HEK293 (cell line): Measurements from ENCODE around the gene PNLIP.
A peak's percentile ranks its signal among the peaks of the same experiment; 100 is the strongest.

Experiments used
- CTCF ChIA-PET: fragments of 350-600 bp; formaldehyde crosslinking; extraction: SDS; loops from one replicate; lab custom pipeline; 2021; ENCODE audit warnings: antibody characterized with exemption; lab: Yijun Ruan, JAX
- POLR2A ChIA-PET: fragments of 300-600 bp; formaldehyde crosslinking; extraction: SDS; loops from one replicate; lab custom pipeline; 2020; ENCODE audit warnings: antibody characterized with exemption, inconsistent platforms; lab: Yijun Ruan, JAX
- H3K27ac ChIP-seq: fragments of 200-500 bp; sonication (Bioruptor generic); 2 replicates; pipeline ENCODE4 v1.5.1; 2014; ENCODE audit warnings: low read depth, low read length, control low read depth, inconsistent platforms; ENCODE audit errors: extremely low read depth
- H3K36me3 ChIP-seq, 2 experiments: fragments of 200-500 bp in 1 of 2; sonication (Bioruptor generic) in 1 of 2; 1 replicate in 1 of 2; 2 replicates in 1 of 2; pipeline ENCODE4 v1.5.1; 2014 to 2017; ENCODE audit warnings: inconsistent platforms in 2 of 2, low read length in 2 of 2; ENCODE audit not compliant: control insufficient read depth in 2 of 2, insufficient read depth in 1 of 2
- H3K4me1 ChIP-seq: fragments of 200-500 bp; sonication (Bioruptor generic); 2 replicates; pipeline ENCODE4 v1.5.1; 2014; ENCODE audit warnings: mild to moderate bottlenecking, low read length, inconsistent platforms; ENCODE audit not compliant: control insufficient read depth, insufficient read depth
- H3K4me3 ChIP-seq: 2 replicates; pipeline ENCODE4 v1.5.1; 2011; ENCODE audit warnings: low read depth, mild to moderate bottlenecking, control low read depth, low read length, moderate library complexity
- H3K9me3 ChIP-seq: fragments of 200-500 bp; sonication (Bioruptor generic); 2 replicates; pipeline ENCODE4 v1.5.1; 2014; ENCODE audit warnings: low read depth, low read length, inconsistent platforms; ENCODE audit not compliant: control insufficient read depth, insufficient read depth
- SALL2 ChIP-seq: fragments of 450-650 bp; formaldehyde crosslinking; IDR thresholded peaks from 2 replicates; pipeline ENCODE4 v1.5.0; 2017; ENCODE audit warnings: missing biosample characterization, mild to moderate bottlenecking, missing genetic modification characterization, borderline replicate concordance
- SETDB1 ChIP-seq: IDR thresholded peaks from one replicate; pipeline ENCODE4 v1.6.1; 2017; ENCODE audit warnings: mild to moderate bottlenecking, low read length, moderate library complexity, mixed read lengths; ENCODE audit not compliant: insufficient read length
- YY2 ChIP-seq: fragments of 450-650 bp; formaldehyde crosslinking; IDR thresholded peaks from 2 replicates; pipeline ENCODE4 v1.5.1; 2016; ENCODE audit warnings: missing biosample characterization, missing genetic modification characterization
- ZNF2 ChIP-seq: fragments of 450-650 bp; formaldehyde crosslinking; IDR thresholded peaks from 2 replicates; pipeline ENCODE4 v1.5.1; 2016; ENCODE audit warnings: missing biosample characterization, missing genetic modification characterization
- ZNF266 ChIP-seq: fragments of 450-650 bp; formaldehyde crosslinking; IDR thresholded peaks from 2 replicates; pipeline ENCODE4 v1.5.1; 2016; ENCODE audit warnings: missing biosample characterization, missing genetic modification characterization, low read depth
- ZNF391 ChIP-seq: fragments of 450-650 bp; formaldehyde crosslinking; IDR thresholded peaks from 2 replicates; pipeline ENCODE4 v1.5.1; 2016; ENCODE audit warnings: low read depth, missing biosample characterization, missing genetic modification characterization, borderline replicate concordance
- ZNF416 ChIP-seq: fragments of 450-650 bp; formaldehyde crosslinking; IDR thresholded peaks from 2 replicates; pipeline ENCODE4 v1.5.1; 2016; ENCODE audit warnings: missing biosample characterization, missing genetic modification characterization
- ZNF473 ChIP-seq: fragments of 450-650 bp; formaldehyde crosslinking; IDR thresholded peaks from 2 replicates; pipeline ENCODE4 v1.5.1; 2017; ENCODE audit warnings: missing biosample characterization, missing genetic modification characterization
- ZNF624 ChIP-seq: fragments of 450-650 bp; formaldehyde crosslinking; IDR thresholded peaks from 2 replicates; pipeline ENCODE4 v1.5.1; 2017; ENCODE audit warnings: missing biosample characterization, missing genetic modification characterization
- ZNF658 ChIP-seq: fragments of 450-650 bp; formaldehyde crosslinking; IDR thresholded peaks from 2 replicates; pipeline ENCODE4; 2016; ENCODE audit warnings: missing biosample characterization, missing genetic modification characterization
- TF ChIP-seq, protein P1 (sequence below): fragments of 450-650 bp; formaldehyde crosslinking; IDR thresholded peaks from 2 replicates; pipeline ENCODE4 v1.5.1; 2016; ENCODE audit warnings: missing biosample characterization, missing genetic modification characterization, low read depth
- TF ChIP-seq, protein P2 (sequence below): fragments of 450-650 bp; formaldehyde crosslinking; IDR thresholded peaks from 2 replicates; pipeline ENCODE4 v1.5.1; 2016; ENCODE audit warnings: missing biosample characterization, missing genetic modification characterization
- TF ChIP-seq, protein P3 (sequence below): fragments of 450-650 bp; formaldehyde crosslinking; IDR thresholded peaks from 2 replicates; pipeline ENCODE4 v1.5.1; 2017; ENCODE audit warnings: missing biosample characterization, missing genetic modification characterization

The PNLIP gene

DNA sequence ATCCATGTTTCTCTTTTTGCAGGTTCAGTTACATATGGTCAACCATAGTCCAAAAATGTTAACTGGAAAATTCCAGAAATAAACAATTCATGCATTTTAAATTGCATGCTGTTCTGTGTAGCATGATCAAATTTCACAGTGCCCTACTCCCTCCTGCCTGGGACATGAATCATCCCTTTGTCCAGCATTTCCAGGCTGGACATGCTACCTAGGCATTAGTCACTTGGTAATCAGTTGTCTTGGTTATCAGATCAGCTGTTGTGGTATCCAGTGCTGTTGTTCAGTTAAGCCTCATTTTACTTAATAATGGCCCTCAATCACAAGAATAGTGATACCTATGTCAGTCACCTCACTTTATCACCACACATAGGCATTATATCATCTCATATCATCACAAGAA is 7.3 kb upstream of the PNLIP start:
- Histone ChIP-seq H3K4me3 (no peak overlapping the region), H3K27ac (no peak overlapping the region), H3K36me3 (no peaks in the 10 kb centered on the region), H3K9me3 (no peaks in the 10 kb centered on the region), H3K4me1 (no peaks in the 10 kb centered on the region)
- ChIA-PET CTCF (no interaction called here), POLR2A (no interaction called here)
- TF ChIP-seq SALL2 (no peak), ZNF473 (no peak), ZNF266 (tag by site-specific recombination) (no peak), YY2 (tag by site-specific recombination) (no peak), ZNF416 (no peak)
- TF ChIP-seq, protein P1, sequence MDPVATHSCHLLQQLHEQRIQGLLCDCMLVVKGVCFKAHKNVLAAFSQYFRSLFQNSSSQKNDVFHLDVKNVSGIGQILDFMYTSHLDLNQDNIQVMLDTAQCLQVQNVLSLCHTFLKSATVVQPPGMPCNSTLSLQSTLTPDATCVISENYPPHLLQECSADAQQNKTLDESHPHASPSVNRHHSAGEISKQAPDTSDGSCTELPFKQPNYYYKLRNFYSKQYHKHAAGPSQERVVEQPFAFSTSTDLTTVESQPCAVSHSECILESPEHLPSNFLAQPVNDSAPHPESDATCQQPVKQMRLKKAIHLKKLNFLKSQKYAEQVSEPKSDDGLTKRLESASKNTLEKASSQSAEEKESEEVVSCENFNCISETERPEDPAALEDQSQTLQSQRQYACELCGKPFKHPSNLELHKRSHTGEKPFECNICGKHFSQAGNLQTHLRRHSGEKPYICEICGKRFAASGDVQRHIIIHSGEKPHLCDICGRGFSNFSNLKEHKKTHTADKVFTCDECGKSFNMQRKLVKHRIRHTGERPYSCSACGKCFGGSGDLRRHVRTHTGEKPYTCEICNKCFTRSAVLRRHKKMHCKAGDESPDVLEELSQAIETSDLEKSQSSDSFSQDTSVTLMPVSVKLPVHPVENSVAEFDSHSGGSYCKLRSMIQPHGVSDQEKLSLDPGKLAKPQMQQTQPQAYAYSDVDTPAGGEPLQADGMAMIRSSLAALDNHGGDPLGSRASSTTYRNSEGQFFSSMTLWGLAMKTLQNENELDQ: no peak

DNA sequence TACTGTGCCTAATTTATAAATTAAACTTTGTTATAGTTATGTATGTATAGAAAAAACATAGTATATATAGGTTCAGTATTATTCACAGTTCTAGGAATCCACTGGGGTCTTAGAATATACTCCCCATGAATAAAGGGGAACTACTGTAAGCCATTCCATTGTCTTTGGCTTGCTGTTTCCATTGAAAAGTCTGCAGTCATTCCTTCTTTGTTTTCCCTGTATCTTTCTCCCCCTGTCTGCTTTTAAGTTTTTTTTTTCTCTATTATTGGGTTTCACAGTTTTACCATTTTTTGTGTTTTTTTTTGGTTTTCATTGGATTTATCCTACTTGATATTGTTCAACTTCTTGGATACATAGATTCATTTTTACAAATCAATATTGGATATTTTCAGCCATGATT is 6.7 kb upstream of the PNLIP start:
- TF ChIP-seq ZNF658 (tag by site-specific recombination) (no peak), SETDB1 (peak; percentile 67)
- no peak overlapping the region for H3K27ac ChIP-seq
- H3K36me3 ChIP-seq: no peaks in the 10 kb centered on the region
- H3K4me1 ChIP-seq: no peaks in the 10 kb centered on the region
- no peak overlapping the region for H3K4me3 ChIP-seq
- POLR2A ChIA-PET: no interaction called here
- CTCF ChIA-PET: no interaction called here
- H3K9me3 ChIP-seq: no peaks in the 10 kb centered on the region

DNA sequence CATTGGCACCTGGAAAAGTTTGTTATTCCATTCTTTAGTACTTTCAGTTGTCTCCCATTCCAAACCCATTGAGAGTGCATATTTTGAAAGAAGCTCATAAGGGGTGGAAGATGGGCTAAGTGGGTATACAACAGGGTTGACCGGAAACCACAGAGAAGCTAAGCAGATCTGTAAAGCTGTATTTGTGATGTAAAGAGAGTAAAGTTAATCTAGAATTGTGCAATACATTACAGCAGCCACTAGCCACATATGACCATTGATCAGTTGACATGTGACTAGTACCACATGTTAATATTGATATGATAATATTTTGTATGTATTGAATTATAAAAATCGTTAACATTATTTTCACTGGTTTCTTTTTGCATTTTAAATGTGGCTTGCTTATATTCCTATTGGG is 4.9 kb upstream of the PNLIP start:
- CTCF ChIA-PET: interaction anchor here (0.7 kb wide), 2 partner anchors 75 to 1719 kb away, joined by 3 to 4 read pairs; no protein-coding TSS in a partner anchor

More for the DNA sequence above, 4.9 kb upstream of the PNLIP start:
- TF ChIP-seq, protein P2, sequence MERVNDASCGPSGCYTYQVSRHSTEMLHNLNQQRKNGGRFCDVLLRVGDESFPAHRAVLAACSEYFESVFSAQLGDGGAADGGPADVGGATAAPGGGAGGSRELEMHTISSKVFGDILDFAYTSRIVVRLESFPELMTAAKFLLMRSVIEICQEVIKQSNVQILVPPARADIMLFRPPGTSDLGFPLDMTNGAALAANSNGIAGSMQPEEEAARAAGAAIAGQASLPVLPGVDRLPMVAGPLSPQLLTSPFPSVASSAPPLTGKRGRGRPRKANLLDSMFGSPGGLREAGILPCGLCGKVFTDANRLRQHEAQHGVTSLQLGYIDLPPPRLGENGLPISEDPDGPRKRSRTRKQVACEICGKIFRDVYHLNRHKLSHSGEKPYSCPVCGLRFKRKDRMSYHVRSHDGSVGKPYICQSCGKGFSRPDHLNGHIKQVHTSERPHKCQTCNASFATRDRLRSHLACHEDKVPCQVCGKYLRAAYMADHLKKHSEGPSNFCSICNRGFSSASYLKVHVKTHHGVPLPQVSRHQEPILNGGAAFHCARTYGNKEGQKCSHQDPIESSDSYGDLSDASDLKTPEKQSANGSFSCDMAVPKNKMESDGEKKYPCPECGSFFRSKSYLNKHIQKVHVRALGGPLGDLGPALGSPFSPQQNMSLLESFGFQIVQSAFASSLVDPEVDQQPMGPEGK: no peak
- TF ChIP-seq, protein P3, sequence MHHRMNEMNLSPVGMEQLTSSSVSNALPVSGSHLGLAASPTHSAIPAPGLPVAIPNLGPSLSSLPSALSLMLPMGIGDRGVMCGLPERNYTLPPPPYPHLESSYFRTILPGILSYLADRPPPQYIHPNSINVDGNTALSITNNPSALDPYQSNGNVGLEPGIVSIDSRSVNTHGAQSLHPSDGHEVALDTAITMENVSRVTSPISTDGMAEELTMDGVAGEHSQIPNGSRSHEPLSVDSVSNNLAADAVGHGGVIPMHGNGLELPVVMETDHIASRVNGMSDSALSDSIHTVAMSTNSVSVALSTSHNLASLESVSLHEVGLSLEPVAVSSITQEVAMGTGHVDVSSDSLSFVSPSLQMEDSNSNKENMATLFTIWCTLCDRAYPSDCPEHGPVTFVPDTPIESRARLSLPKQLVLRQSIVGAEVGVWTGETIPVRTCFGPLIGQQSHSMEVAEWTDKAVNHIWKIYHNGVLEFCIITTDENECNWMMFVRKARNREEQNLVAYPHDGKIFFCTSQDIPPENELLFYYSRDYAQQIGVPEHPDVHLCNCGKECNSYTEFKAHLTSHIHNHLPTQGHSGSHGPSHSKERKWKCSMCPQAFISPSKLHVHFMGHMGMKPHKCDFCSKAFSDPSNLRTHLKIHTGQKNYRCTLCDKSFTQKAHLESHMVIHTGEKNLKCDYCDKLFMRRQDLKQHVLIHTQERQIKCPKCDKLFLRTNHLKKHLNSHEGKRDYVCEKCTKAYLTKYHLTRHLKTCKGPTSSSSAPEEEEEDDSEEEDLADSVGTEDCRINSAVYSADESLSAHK (tag by site-specific recombination): no peak
- TF ChIP-seq ZNF2 (tag by site-specific recombination) (no peak), ZNF391 (tag by site-specific recombination) (no peak), ZNF624 (no peak)
- POLR2A ChIA-PET: no interaction called here
- H3K4me3 ChIP-seq: no peak overlapping the region
- H3K27ac ChIP-seq: no peak overlapping the region
- H3K36me3 ChIP-seq: no peaks in the 10 kb centered on the region
- no peaks in the 10 kb centered on the region for H3K4me1 ChIP-seq
- H3K9me3 ChIP-seq: no peaks in the 10 kb centered on the region
